IPS-20b (cell line): Measurements from ENCODE around the gene SREBF1.

Experiments
- H3K27ac ChIP-seq: one replicate; pipeline ENCODE4 v1.5.1; 2013; ENCODE audit warnings: low read length
- H3K27me3 ChIP-seq: 2 replicates; pipeline ENCODE4 v1.6.1; 2013; ENCODE audit warnings: mild to moderate bottlenecking, low read length, inconsistent platforms; ENCODE audit not compliant: insufficient read depth
- H3K36me3 ChIP-seq: 2 replicates; pipeline ENCODE4 v1.6.1; 2013; ENCODE audit warnings: low read depth, mild to moderate bottlenecking, inconsistent platforms, low read length, moderate library complexity; ENCODE audit not compliant: insufficient read depth
- H3K4me1 ChIP-seq: 2 replicates; pipeline ENCODE4 v1.6.1; 2013; ENCODE audit warnings: mild to moderate bottlenecking, control low read depth, inconsistent platforms, low read length, moderate library complexity; ENCODE audit not compliant: insufficient read depth
- H3K4me3 ChIP-seq: 2 replicates; pipeline ENCODE4 v1.5.1; 2013; ENCODE audit warnings: mild to moderate bottlenecking, low read length, inconsistent platforms
- H3K9ac ChIP-seq: 2 replicates; pipeline ENCODE4 v1.6.1; 2013; ENCODE audit warnings: low read depth, mild to moderate bottlenecking, inconsistent platforms, low read length, moderate library complexity
- H3K9me3 ChIP-seq: 2 replicates; pipeline ENCODE4 v1.6.1; 2013; ENCODE audit warnings: mild to moderate bottlenecking, low read depth, low read length, inconsistent platforms; ENCODE audit not compliant: insufficient read depth

Gene SREBF1

GRCh38 chr17:17765359-17766076 lies 71.3 kb downstream of the SREBF1 start:
- Histone ChIP-seq H3K4me1 (no peaks in the 10 kb centered on the region), H3K27ac (no peak overlapping the region), H3K9me3 (no peaks in the 10 kb centered on the region), H3K36me3 (no peaks in the 10 kb centered on the region), H3K4me3 (no peak overlapping the region), H3K9ac (no peak overlapping the region), H3K27me3 (no peaks in the 10 kb centered on the region)

GRCh38 chr17:17763734-17764133 lies 73.1 kb downstream of the SREBF1 start:
- Histone ChIP-seq H3K36me3 (no peaks in the 10 kb centered on the region), H3K9me3 (no peaks in the 10 kb centered on the region), H3K27ac (no peak overlapping the region), H3K9ac (no peak overlapping the region), H3K4me3 (no peak overlapping the region), H3K4me1 (no peaks in the 10 kb centered on the region), H3K27me3 (no peaks in the 10 kb centered on the region)

GRCh38 chr17:17763136-17763535 lies 73.7 kb downstream of the SREBF1 start:
- H3K27ac ChIP-seq, result no peak overlapping the region
- no peaks in the 10 kb centered on the region for H3K4me1 ChIP-seq
- H3K9ac ChIP-seq, result no peak overlapping the region
- no peak overlapping the region for H3K4me3 ChIP-seq
- H3K36me3 ChIP-seq, result no peaks in the 10 kb centered on the region
- H3K9me3 ChIP-seq, result no peaks in the 10 kb centered on the region
- H3K27me3 ChIP-seq, result no peaks in the 10 kb centered on the region

- no peak overlapping the region for H3K4me3 ChIP-seq
- no peaks in the 10 kb centered on the region for H3K27me3 ChIP-seq
- no peaks in the 10 kb centered on the region for H3K9me3 ChIP-seq
- H3K27ac ChIP-seq, result no peak overlapping the region
- H3K4me1 ChIP-seq, result no peaks in the 10 kb centered on the region
- no peaks in the 10 kb centered on the region for H3K36me3 ChIP-seq
- no peak overlapping the region for H3K9ac ChIP-seq
Measured at GRCh38 chr17:17762744-17763105, 74.1 kb downstream of the SREBF1 start.
